ENCODE data around the gene CD86.

GRCh38 chr3:122107171-122107570, 52.0 kb downstream of the CD86 start:
- TF ChIP-seq, protein P1, sequence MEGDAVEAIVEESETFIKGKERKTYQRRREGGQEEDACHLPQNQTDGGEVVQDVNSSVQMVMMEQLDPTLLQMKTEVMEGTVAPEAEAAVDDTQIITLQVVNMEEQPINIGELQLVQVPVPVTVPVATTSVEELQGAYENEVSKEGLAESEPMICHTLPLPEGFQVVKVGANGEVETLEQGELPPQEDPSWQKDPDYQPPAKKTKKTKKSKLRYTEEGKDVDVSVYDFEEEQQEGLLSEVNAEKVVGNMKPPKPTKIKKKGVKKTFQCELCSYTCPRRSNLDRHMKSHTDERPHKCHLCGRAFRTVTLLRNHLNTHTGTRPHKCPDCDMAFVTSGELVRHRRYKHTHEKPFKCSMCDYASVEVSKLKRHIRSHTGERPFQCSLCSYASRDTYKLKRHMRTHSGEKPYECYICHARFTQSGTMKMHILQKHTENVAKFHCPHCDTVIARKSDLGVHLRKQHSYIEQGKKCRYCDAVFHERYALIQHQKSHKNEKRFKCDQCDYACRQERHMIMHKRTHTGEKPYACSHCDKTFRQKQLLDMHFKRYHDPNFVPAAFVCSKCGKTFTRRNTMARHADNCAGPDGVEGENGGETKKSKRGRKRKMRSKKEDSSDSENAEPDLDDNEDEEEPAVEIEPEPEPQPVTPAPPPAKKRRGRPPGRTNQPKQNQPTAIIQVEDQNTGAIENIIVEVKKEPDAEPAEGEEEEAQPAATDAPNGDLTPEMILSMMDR (IDR thresholded peaks at IDR 0.05 in 8 of 11, conservative IDR thresholded peaks at IDR 0.05 in 3 of 11): no peak
- TF ChIP-seq POLR2AphosphoS5 (IDR thresholded peaks at IDR 0.05): no peak

Data from spleen (tissue), 7 donors.